HEK293 (cell line): ENCODE data around the gene GATC.

Experiments used
- CTCF ChIA-PET: fragments of 350-600 bp; formaldehyde crosslinking; extraction: SDS; loops from one replicate; lab custom pipeline; 2021; ENCODE audit warnings: antibody characterized with exemption; lab: Yijun Ruan, JAX
- POLR2A ChIA-PET: fragments of 300-600 bp; formaldehyde crosslinking; extraction: SDS; loops from one replicate; lab custom pipeline; 2020; ENCODE audit warnings: antibody characterized with exemption, inconsistent platforms; lab: Yijun Ruan, JAX
- H3K27ac ChIP-seq: fragments of 200-500 bp; sonication (Bioruptor generic); 2 replicates; pipeline ENCODE4 v1.5.1; 2014; ENCODE audit warnings: low read depth, low read length, control low read depth, inconsistent platforms; ENCODE audit errors: extremely low read depth
- H3K36me3 ChIP-seq, 2 experiments: fragments of 200-500 bp in 1 of 2; sonication (Bioruptor generic) in 1 of 2; 1 replicate in 1 of 2; 2 replicates in 1 of 2; pipeline ENCODE4 v1.5.1; 2014 to 2017; ENCODE audit warnings: inconsistent platforms in 2 of 2, low read length in 2 of 2; ENCODE audit not compliant: control insufficient read depth in 2 of 2, insufficient read depth in 1 of 2
- H3K4me1 ChIP-seq: fragments of 200-500 bp; sonication (Bioruptor generic); 2 replicates; pipeline ENCODE4 v1.5.1; 2014; ENCODE audit warnings: mild to moderate bottlenecking, low read length, inconsistent platforms; ENCODE audit not compliant: control insufficient read depth, insufficient read depth
- H3K4me3 ChIP-seq: 2 replicates; pipeline ENCODE4 v1.5.1; 2011; ENCODE audit warnings: low read depth, mild to moderate bottlenecking, control low read depth, low read length, moderate library complexity
- H3K9me3 ChIP-seq: fragments of 200-500 bp; sonication (Bioruptor generic); 2 replicates; pipeline ENCODE4 v1.5.1; 2014; ENCODE audit warnings: low read depth, low read length, inconsistent platforms; ENCODE audit not compliant: control insufficient read depth, insufficient read depth
- EGR2 ChIP-seq: fragments of 450-650 bp; formaldehyde crosslinking; IDR thresholded peaks from 2 replicates; pipeline ENCODE4 v1.5.1; 2016; ENCODE audit warnings: low read depth, missing biosample characterization, missing genetic modification characterization
- GLI2 ChIP-seq: fragments of 450-650 bp; formaldehyde crosslinking; IDR thresholded peaks from 2 replicates; pipeline ENCODE4; 2017; ENCODE audit warnings: missing biosample characterization, missing genetic modification characterization, low read depth, borderline replicate concordance
- KLF1 ChIP-seq: fragments of 450-650 bp; formaldehyde crosslinking; IDR thresholded peaks from 2 replicates; pipeline ENCODE4 v1.5.1; 2016; ENCODE audit warnings: missing biosample characterization, missing genetic modification characterization
- KLF8 ChIP-seq: fragments of 450-650 bp; formaldehyde crosslinking; IDR thresholded peaks from 2 replicates; pipeline ENCODE4 v1.5.1; 2016; ENCODE audit warnings: missing biosample characterization, missing genetic modification characterization
- SP7 ChIP-seq: fragments of 450-650 bp; formaldehyde crosslinking; IDR thresholded peaks from 2 replicates; pipeline ENCODE4 v1.5.1; 2016; ENCODE audit warnings: missing biosample characterization, missing genetic modification characterization
- ZNF10 ChIP-seq: fragments of 450-650 bp; formaldehyde crosslinking; IDR thresholded peaks from 2 replicates; pipeline ENCODE4 v1.5.1; 2017; ENCODE audit warnings: missing biosample characterization, missing genetic modification characterization
- ZNF2 ChIP-seq: fragments of 450-650 bp; formaldehyde crosslinking; IDR thresholded peaks from 2 replicates; pipeline ENCODE4 v1.5.1; 2016; ENCODE audit warnings: missing biosample characterization, missing genetic modification characterization
- ZNF223 ChIP-seq: fragments of 450-650 bp; formaldehyde crosslinking; IDR thresholded peaks from 2 replicates; pipeline ENCODE4 v1.5.1; 2016; ENCODE audit warnings: missing biosample characterization, missing genetic modification characterization
- ZNF24 ChIP-seq: fragments of 450-650 bp; formaldehyde crosslinking; IDR thresholded peaks from 2 replicates; pipeline ENCODE4 v1.5.1; 2016; ENCODE audit warnings: missing biosample characterization, missing genetic modification characterization
- ZNF274 ChIP-seq, 2 experiments: fragments of 200-500 bp in 1 of 2; fragments of 450-650 bp in 1 of 2; sonication (Bioruptor generic) in 1 of 2; formaldehyde crosslinking in 1 of 2; IDR thresholded peaks; 2 replicates each; pipeline versions ENCODE4 v1.5.1 to v1.6.1; 2014 to 2016; ENCODE audit warnings: borderline replicate concordance in 1 of 2, inconsistent platforms in 1 of 2, low read length in 1 of 2, missing biosample characterization in 1 of 2, missing genetic modification characterization in 1 of 2
- ZNF335 ChIP-seq: fragments of 450-650 bp; formaldehyde crosslinking; conservative IDR thresholded peaks from 2 replicates; pipeline ENCODE4 v1.5.1; 2016; ENCODE audit warnings: missing biosample characterization, missing genetic modification characterization
- ZNF433 ChIP-seq: fragments of 450-650 bp; formaldehyde crosslinking; IDR thresholded peaks from 2 replicates; pipeline ENCODE4 v1.5.1; 2016; ENCODE audit warnings: missing biosample characterization, missing genetic modification characterization, low read depth
- ZNF510 ChIP-seq: fragments of 450-650 bp; formaldehyde crosslinking; IDR thresholded peaks from 2 replicates; pipeline ENCODE4 v1.5.1; 2018; ENCODE audit warnings: mild to moderate bottlenecking, missing genetic modification characterization, missing biosample characterization; ENCODE audit not compliant: insufficient replicate concordance
- ZNF654 ChIP-seq: fragments of 450-650 bp; formaldehyde crosslinking; IDR thresholded peaks from 2 replicates; pipeline ENCODE4 v1.5.1; 2016; ENCODE audit warnings: low read depth, missing biosample characterization, missing genetic modification characterization
- ZXDB ChIP-seq: fragments of 450-650 bp; formaldehyde crosslinking; IDR thresholded peaks from 2 replicates; pipeline ENCODE4 v1.5.1; 2016; ENCODE audit warnings: missing biosample characterization, missing genetic modification characterization
- TF ChIP-seq, protein P1 (sequence below): fragments of 450-650 bp; formaldehyde crosslinking; IDR thresholded peaks from 2 replicates; pipeline ENCODE4 v1.5.1; 2016; ENCODE audit warnings: missing biosample characterization, missing genetic modification characterization, borderline replicate concordance
- TF ChIP-seq, protein P2 (sequence below): fragments of 450-650 bp; formaldehyde crosslinking; IDR thresholded peaks from 2 replicates; pipeline ENCODE4 v1.5.1; 2017; ENCODE audit warnings: missing biosample characterization, missing genetic modification characterization
- TF ChIP-seq, protein P3 (sequence below): fragments of 450-650 bp; formaldehyde crosslinking; conservative IDR thresholded peaks from 2 replicates; pipeline ENCODE4 v1.5.1; 2016; ENCODE audit warnings: low read depth, missing biosample characterization, missing genetic modification characterization
- TF ChIP-seq, protein P4 (sequence below): fragments of 450-650 bp; formaldehyde crosslinking; IDR thresholded peaks from 2 replicates; pipeline ENCODE4 v1.5.1; 2016; ENCODE audit warnings: missing biosample characterization, missing genetic modification characterization
- TF ChIP-seq, protein P5 (sequence below): fragments of 450-650 bp; formaldehyde crosslinking; IDR thresholded peaks from 2 replicates; pipeline ENCODE4 v1.5.1; 2016; ENCODE audit warnings: missing biosample characterization, missing genetic modification characterization

GATC gene

DNA sequence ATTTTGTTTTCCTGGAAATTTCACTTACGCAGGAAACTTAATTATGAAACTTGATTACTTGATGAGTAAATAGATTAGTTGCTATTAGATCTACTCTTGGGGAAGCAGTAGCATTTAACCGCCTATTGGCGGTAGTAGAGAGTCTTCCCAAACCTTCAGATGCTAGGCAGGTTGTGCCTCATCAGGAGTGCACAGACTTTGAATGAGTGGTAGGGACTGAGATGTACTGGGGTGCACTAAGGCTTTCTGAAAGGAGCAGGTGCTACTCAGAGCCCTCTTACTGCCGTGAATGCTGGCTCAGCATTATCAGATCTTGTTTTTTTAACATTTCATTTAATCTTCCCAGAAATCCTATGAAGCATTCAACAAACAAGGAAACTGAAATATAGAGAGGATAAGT lies 7.7 kb downstream of the GATC start:
- no peak overlapping the region for H3K4me3 ChIP-seq
- H3K36me3 ChIP-seq = peaks cover 72 to 84% of the 10 kb centered on the region in 2 experiments
- ChIA-PET POLR2A (interaction anchor here (0.6 to 1.8 kb wide), 3 partner anchors 9 to 223 kb away, joined by 3 to 6 read pairs (median 6); no protein-coding TSS in a partner anchor), CTCF (interaction anchor here (0.8 to 3.2 kb wide), 8 partner anchors 10 to 128 kb away, joined by 3 to 12 read pairs (median 4); partner anchors contain the start of gene PLA2G1B)
- no peak overlapping the region for H3K27ac ChIP-seq
- no peaks in the 10 kb centered on the region for H3K4me1 ChIP-seq
- H3K9me3 ChIP-seq = no peaks in the 10 kb centered on the region
- TF ChIP-seq EGR2 = no peak
- no peak for TF ChIP-seq ZNF510 (tag by site-specific recombination)
- no peak for TF ChIP-seq KLF1 (tag by site-specific recombination)
- TF ChIP-seq, protein P1, sequence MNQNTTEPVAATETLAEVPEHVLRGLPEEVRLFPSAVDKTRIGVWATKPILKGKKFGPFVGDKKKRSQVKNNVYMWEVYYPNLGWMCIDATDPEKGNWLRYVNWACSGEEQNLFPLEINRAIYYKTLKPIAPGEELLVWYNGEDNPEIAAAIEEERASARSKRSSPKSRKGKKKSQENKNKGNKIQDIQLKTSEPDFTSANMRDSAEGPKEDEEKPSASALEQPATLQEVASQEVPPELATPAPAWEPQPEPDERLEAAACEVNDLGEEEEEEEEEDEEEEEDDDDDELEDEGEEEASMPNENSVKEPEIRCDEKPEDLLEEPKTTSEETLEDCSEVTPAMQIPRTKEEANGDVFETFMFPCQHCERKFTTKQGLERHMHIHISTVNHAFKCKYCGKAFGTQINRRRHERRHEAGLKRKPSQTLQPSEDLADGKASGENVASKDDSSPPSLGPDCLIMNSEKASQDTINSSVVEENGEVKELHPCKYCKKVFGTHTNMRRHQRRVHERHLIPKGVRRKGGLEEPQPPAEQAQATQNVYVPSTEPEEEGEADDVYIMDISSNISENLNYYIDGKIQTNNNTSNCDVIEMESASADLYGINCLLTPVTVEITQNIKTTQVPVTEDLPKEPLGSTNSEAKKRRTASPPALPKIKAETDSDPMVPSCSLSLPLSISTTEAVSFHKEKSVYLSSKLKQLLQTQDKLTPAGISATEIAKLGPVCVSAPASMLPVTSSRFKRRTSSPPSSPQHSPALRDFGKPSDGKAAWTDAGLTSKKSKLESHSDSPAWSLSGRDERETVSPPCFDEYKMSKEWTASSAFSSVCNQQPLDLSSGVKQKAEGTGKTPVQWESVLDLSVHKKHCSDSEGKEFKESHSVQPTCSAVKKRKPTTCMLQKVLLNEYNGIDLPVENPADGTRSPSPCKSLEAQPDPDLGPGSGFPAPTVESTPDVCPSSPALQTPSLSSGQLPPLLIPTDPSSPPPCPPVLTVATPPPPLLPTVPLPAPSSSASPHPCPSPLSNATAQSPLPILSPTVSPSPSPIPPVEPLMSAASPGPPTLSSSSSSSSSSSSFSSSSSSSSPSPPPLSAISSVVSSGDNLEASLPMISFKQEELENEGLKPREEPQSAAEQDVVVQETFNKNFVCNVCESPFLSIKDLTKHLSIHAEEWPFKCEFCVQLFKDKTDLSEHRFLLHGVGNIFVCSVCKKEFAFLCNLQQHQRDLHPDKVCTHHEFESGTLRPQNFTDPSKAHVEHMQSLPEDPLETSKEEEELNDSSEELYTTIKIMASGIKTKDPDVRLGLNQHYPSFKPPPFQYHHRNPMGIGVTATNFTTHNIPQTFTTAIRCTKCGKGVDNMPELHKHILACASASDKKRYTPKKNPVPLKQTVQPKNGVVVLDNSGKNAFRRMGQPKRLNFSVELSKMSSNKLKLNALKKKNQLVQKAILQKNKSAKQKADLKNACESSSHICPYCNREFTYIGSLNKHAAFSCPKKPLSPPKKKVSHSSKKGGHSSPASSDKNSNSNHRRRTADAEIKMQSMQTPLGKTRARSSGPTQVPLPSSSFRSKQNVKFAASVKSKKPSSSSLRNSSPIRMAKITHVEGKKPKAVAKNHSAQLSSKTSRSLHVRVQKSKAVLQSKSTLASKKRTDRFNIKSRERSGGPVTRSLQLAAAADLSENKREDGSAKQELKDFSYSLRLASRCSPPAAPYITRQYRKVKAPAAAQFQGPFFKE (tag by site-specific recombination) = no peak
- TF ChIP-seq KLF8 (tag by site-specific recombination) = no peak
- TF ChIP-seq ZNF654 (tag by site-specific recombination) = 0 out of 2 replicates have a peak, but pooled peaks have one; percentile 6
- TF ChIP-seq ZNF274 (IDR thresholded peaks at IDR 0.05; ENCODE audit: low read length) = no peak
- TF ChIP-seq ZNF274 (tag by site-specific recombination; IDR thresholded peaks at IDR 0.05; ENCODE audit: borderline replicate concordance) = no peak
- TF ChIP-seq, protein P2, sequence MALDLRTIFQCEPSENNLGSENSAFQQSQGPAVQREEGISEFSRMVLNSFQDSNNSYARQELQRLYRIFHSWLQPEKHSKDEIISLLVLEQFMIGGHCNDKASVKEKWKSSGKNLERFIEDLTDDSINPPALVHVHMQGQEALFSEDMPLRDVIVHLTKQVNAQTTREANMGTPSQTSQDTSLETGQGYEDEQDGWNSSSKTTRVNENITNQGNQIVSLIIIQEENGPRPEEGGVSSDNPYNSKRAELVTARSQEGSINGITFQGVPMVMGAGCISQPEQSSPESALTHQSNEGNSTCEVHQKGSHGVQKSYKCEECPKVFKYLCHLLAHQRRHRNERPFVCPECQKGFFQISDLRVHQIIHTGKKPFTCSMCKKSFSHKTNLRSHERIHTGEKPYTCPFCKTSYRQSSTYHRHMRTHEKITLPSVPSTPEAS (tag by site-specific recombination) = no peak
- no peak for TF ChIP-seq ZXDB
- TF ChIP-seq ZNF335 (tag by site-specific recombination) = no peak
- TF ChIP-seq, protein P3, sequence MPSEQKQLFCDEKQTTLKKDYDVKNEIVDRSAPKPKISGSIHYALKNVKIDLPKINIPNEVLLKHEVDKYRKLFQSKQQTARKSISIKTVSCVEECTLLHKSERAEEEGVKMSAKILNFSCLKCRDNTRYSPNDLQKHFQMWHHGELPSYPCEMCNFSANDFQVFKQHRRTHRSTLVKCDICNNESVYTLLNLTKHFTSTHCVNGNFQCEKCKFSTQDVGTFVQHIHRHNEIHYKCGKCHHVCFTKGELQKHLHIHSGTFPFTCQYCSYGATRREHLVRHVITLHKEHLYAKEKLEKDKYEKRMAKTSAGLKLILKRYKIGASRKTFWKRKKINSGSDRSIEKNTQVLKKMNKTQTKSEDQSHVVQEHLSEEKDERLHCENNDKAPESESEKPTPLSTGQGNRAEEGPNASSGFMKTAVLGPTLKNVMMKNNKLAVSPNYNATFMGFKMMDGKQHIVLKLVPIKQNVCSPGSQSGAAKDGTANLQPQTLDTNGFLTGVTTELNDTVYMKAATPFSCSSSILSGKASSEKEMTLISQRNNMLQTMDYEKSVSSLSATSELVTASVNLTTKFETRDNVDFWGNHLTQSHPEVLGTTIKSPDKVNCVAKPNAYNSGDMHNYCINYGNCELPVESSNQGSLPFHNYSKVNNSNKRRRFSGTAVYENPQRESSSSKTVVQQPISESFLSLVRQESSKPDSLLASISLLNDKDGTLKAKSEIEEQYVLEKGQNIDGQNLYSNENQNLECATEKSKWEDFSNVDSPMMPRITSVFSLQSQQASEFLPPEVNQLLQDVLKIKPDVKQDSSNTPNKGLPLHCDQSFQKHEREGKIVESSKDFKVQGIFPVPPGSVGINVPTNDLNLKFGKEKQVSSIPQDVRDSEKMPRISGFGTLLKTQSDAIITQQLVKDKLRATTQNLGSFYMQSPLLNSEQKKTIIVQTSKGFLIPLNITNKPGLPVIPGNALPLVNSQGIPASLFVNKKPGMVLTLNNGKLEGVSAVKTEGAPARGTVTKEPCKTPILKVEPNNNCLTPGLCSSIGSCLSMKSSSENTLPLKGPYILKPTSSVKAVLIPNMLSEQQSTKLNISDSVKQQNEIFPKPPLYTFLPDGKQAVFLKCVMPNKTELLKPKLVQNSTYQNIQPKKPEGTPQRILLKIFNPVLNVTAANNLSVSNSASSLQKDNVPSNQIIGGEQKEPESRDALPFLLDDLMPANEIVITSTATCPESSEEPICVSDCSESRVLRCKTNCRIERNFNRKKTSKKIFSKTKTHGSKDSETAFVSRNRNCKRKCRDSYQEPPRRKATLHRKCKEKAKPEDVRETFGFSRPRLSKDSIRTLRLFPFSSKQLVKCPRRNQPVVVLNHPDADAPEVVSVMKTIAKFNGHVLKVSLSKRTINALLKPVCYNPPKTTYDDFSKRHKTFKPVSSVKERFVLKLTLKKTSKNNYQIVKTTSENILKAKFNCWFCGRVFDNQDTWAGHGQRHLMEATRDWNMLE = no peak
- no peak for TF ChIP-seq ZNF2 (tag by site-specific recombination)
- TF ChIP-seq SP7 = no peak
- TF ChIP-seq, protein P4, sequence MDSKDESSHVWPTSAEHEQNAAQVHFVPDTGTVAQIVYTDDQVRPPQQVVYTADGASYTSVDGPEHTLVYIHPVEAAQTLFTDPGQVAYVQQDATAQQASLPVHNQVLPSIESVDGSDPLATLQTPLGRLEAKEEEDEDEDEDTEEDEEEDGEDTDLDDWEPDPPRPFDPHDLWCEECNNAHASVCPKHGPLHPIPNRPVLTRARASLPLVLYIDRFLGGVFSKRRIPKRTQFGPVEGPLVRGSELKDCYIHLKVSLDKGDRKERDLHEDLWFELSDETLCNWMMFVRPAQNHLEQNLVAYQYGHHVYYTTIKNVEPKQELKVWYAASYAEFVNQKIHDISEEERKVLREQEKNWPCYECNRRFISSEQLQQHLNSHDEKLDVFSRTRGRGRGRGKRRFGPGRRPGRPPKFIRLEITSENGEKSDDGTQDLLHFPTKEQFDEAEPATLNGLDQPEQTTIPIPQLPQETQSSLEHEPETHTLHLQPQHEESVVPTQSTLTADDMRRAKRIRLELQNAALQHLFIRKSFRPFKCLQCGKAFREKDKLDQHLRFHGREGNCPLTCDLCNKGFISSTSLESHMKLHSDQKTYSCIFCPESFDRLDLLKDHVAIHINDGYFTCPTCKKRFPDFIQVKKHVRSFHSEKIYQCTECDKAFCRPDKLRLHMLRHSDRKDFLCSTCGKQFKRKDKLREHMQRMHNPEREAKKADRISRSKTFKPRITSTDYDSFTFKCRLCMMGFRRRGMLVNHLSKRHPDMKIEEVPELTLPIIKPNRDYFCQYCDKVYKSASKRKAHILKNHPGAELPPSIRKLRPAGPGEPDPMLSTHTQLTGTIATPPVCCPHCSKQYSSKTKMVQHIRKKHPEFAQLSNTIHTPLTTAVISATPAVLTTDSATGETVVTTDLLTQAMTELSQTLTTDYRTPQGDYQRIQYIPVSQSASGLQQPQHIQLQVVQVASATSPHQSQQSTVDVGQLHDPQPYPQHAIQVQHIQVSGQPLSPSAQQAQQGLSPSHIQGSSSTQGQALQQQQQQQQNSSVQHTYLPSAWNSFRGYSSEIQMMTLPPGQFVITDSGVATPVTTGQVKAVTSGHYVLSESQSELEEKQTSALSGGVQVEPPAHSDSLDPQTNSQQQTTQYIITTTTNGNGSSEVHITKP (tag by site-specific recombination) = no peak
- TF ChIP-seq, protein P5, sequence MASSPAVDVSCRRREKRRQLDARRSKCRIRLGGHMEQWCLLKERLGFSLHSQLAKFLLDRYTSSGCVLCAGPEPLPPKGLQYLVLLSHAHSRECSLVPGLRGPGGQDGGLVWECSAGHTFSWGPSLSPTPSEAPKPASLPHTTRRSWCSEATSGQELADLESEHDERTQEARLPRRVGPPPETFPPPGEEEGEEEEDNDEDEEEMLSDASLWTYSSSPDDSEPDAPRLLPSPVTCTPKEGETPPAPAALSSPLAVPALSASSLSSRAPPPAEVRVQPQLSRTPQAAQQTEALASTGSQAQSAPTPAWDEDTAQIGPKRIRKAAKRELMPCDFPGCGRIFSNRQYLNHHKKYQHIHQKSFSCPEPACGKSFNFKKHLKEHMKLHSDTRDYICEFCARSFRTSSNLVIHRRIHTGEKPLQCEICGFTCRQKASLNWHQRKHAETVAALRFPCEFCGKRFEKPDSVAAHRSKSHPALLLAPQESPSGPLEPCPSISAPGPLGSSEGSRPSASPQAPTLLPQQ = no peak
- peak; percentile 73; the same call in 1 of the 2 replicates for TF ChIP-seq ZNF10
- no peak for TF ChIP-seq GLI2 (tag by site-specific recombination)
- TF ChIP-seq ZNF433 (tag by site-specific recombination) = no peak
- TF ChIP-seq ZNF223 (tag by site-specific recombination) = no peak
- no peak for TF ChIP-seq ZNF24 (tag by site-specific recombination)
